ENCODE measurements around the gene SPATA9.
A peak's percentile ranks its signal among the peaks of the same experiment; 100 is the strongest.

DNA sequence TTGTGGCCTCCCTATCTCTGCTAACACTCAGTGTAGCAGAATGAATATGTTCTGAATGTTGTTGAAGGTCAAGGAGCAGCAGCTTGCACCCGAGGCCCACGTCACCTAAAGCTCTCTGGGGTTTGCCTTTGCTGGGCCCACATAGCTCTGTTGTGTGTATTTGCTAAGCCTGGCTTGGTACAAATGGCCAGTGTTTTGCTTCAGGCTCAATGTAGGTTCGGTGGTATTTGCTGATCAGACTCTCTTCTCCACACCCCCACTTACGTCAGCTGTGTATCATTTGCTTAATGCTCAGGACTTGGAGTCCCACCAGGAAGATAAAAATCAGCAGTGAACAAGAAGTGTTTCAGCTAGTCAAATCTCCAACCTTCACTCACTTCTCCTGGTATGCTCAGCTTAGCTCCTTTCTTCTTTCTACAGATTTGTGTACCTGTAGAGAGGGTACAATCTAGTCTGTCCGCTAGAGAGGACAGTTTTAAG is 41.0 kb downstream of the SPATA9 start:
- TF ChIP-seq POLR2A (IDR thresholded peaks at IDR 0.05) = peak in 1 of 2 donors; percentile 49
- TF ChIP-seq, protein P1, sequence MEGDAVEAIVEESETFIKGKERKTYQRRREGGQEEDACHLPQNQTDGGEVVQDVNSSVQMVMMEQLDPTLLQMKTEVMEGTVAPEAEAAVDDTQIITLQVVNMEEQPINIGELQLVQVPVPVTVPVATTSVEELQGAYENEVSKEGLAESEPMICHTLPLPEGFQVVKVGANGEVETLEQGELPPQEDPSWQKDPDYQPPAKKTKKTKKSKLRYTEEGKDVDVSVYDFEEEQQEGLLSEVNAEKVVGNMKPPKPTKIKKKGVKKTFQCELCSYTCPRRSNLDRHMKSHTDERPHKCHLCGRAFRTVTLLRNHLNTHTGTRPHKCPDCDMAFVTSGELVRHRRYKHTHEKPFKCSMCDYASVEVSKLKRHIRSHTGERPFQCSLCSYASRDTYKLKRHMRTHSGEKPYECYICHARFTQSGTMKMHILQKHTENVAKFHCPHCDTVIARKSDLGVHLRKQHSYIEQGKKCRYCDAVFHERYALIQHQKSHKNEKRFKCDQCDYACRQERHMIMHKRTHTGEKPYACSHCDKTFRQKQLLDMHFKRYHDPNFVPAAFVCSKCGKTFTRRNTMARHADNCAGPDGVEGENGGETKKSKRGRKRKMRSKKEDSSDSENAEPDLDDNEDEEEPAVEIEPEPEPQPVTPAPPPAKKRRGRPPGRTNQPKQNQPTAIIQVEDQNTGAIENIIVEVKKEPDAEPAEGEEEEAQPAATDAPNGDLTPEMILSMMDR (IDR thresholded peaks at IDR 0.05 in 4 of 5, conservative IDR thresholded peaks at IDR 0.05 in 1 of 5) = no peak
